HG03439 (cell line): ENCODE data around the gene PARN.
A peak's percentile ranks its signal among the peaks of the same experiment; 100 is the strongest.
"Not testable (repeated sequence)": the region's sequence is repeated elsewhere in the genome, so short reads cannot be mapped to it uniquely, and the experiment has no call there.

Source experiments
- ATAC-seq: cut with Tn5 transposase; IDR thresholded peaks from one replicate; pipeline ENCODE4 v1.9.1; 2021; ENCODE audit warnings: mild to moderate bottlenecking, moderate library complexity; ENCODE audit not compliant: unreplicated experiment

The PARN gene

DNA sequence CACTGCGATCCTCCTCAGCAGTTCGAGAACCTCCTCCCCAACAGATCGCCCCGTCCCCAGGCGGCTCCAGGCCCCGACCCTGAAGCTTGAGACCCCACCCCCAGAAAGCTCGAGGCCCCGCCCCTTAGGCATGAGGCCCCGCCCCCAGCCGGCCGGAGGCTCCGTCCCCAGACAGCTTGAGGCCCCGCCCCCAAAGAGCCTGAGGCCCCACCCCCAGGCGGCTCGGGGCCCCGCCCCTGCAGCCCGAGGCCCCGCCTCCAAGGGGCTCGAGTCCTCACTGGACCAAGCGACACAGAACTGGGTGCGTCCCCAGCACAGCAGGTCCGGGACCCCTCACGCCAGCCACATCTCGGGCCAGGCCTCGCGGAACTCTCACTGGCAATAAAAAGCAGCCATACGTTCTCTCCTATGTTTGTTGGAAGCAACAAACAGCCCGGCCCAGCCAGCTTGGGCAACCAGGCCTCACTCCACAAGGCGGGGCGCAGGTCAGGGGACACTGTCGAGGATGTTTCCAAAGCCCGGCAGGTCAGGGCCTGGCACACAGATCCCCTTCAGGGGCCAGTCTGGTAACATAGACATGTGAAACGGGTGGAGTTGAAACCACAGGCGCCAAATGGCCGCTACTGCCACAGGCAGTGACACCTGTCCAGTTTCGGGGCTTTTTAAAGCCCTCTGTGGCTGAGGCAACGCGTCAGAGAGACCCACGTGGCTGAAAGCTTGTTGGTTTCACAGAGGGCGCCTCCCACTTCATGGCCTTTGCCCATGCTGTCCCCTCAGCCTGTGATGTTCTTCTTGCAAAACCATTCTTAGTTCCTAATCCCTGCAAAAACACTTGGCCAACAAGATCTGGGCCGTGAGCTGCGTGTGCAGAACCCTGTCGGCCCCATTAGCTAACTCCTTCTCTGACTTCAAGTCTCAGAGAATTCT, 224.2 kb downstream of the PARN start:
- ATAC-seq: peak; percentile 81

- ATAC-seq: not testable (repeated sequence)
Measured at GRCh38 chr16:14403001-14403389, 227.1 kb downstream of the PARN start.

GRCh38 chr16:14402114-14403000, 227.7 kb downstream of the PARN start:
- not testable (repeated sequence) for ATAC-seq

DNA sequence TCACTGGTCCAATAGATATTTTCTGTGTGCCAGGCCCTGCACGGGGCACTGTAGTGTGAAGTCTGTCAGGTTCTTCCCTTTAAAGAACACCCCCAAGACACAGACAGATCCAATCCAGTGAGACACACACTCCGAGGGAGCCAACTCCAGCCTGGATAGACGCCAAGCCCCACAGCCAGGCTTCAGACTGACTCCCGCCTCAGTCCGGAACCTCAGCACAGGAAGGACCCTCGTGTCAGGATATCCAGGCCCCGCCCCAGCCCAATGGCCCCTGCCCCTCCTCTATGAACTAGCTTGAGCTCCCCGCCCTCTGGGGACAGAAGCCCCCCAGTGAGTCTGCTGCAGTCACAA, 228.4 kb downstream of the PARN start:
- not testable (repeated sequence) for ATAC-seq

GRCh38 chr16:14400978-14401710, 228.9 kb downstream of the PARN start:
- ATAC-seq: not testable (repeated sequence)

GRCh38 chr16:14400285-14400977, 229.6 kb downstream of the PARN start:
- no peak for ATAC-seq

- peak; percentile 71 for ATAC-seq
Measured at GRCh38 chr16:14399378-14400284, 230.4 kb downstream of the PARN start.

GRCh38 chr16:14398014-14398717, 231.9 kb downstream of the PARN start:
- ATAC-seq: no peak

- ATAC-seq: not testable (repeated sequence)
Measured at GRCh38 chr16:14395710-14396304, 234.3 kb downstream of the PARN start.

GRCh38 chr16:14394834-14395233, 235.2 kb downstream of the PARN start:
- no peak for ATAC-seq

- ATAC-seq: no peak
Measured at GRCh38 chr16:14392960-14393359, 237.1 kb downstream of the PARN start.

GRCh38 chr16:14389359-14389758, 240.7 kb downstream of the PARN start:
- ATAC-seq: no peak

- ATAC-seq: no peak
Measured at GRCh38 chr16:14388243-14388642, 241.8 kb downstream of the PARN start.

- ATAC-seq: no peak
Measured at GRCh38 chr16:14386115-14386514, 243.9 kb downstream of the PARN start.
